Measurements from ENCODE around the gene TMED4.

DNA sequence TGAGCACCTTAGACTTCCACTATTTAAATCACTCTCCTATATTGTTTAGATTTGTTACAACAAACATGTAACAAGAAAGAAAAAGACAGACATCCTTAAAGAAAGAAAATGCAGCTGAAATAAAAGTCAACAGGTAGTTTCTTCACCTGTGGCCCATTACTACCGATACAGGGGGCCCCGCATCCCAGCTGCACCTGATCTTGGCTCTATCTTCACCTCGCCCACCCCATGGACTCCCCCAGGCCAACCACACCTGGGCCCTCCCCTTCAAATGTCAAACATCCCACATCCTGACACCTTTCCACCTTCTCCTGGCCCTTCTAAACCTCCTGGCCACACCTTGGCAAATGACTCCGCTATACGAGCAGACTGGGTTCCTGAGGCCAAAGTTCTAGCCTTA, 15.4 kb downstream of the TMED4 start:
- no peak for TF ChIP-seq CTCF (IDR thresholded peaks at IDR 0.05; ENCODE audit: extremely low read depth in 1 of 2, insufficient read depth in 1 of 2, low read depth in 1 of 2, low read length in 2 of 2)
- TF ChIP-seq POLR2A (IDR thresholded peaks at IDR 0.05; ENCODE audit: low read depth, low read length): no peak
- TF ChIP-seq, protein P1, sequence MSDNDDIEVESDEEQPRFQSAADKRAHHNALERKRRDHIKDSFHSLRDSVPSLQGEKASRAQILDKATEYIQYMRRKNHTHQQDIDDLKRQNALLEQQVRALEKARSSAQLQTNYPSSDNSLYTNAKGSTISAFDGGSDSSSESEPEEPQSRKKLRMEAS (IDR thresholded peaks at IDR 0.05; ENCODE audit: insufficient read depth, insufficient read length): no peak
- TF ChIP-seq EZH2 (IDR thresholded peaks at IDR 0.05; ENCODE audit: borderline replicate concordance, low read depth, low read length, severe bottlenecking): no peak
- TF ChIP-seq POLR2AphosphoS5 (IDR thresholded peaks at IDR 0.05; ENCODE audit: insufficient read depth, low read depth, low read length): no peak
- no peak for TF ChIP-seq FOS (IDR thresholded peaks at IDR 0.05; ENCODE audit: borderline replicate concordance, insufficient read depth, low read length)
- no peak for TF ChIP-seq MYC (IDR thresholded peaks at IDR 0.05; ENCODE audit: low read depth, low read length)
- no peak for TF ChIP-seq GATA2 (IDR thresholded peaks at IDR 0.05; ENCODE audit: insufficient read depth, insufficient read length, low read depth, low read length)
